Left lung (tissue), 10 donors: ENCODE measurements around the gene HS6ST2. TPM values are rescaled to one million over a fixed set of nuclear protein-coding genes. Genes with fewer than 3 reads are reported as not detected.

ENCODE experiments used
- ATAC-seq: fragments of 200-7000 bp; cut with Tn5 transposase; one replicate; pipeline ENCODE4 v1.9.1; 2020; ENCODE audit warnings: moderate library complexity
- DNase-seq, 4 donors: peaks; one replicate each; pipeline ENCODE4 v3.0.0-alpha.2; 2013 to 2020
- H3K27ac ChIP-seq, 2 donors: fragments of 200-600 bp; sonication (generic) in 1 of 2; one replicate each; pipeline versions ENCODE4 v1.5.0 to v1.8.0; 2020 to 2021
- H3K27me3 ChIP-seq, 2 donors: fragments of 200-600 bp; sonication (generic) in 1 of 2; one replicate each; pipeline versions ENCODE4 v1.5.0 to v1.8.0; 2020 to 2021
- H3K36me3 ChIP-seq, 2 donors: fragments of 200-600 bp; sonication (generic) in 1 of 2; one replicate each; pipeline versions ENCODE4 v1.5.0 to v1.8.0; 2020 to 2021
- H3K4me1 ChIP-seq, 2 donors: fragments of 200-600 bp; one replicate each; pipeline ENCODE4 v1.8.0; 2021
- H3K4me3 ChIP-seq, 2 donors: fragments of 200-600 bp; sonication (generic) in 1 of 2; one replicate each; pipeline versions ENCODE4 v1.5.0 to v1.8.0; 2020 to 2021; ENCODE audit warnings: mild to moderate bottlenecking in 1 of 2
- H3K9me3 ChIP-seq, 2 donors: fragments of 200-600 bp; sonication (generic) in 1 of 2; one replicate each; pipeline versions ENCODE4 v1.5.0 to v1.8.0; 2020 to 2021
- CTCF ChIP-seq, 2 donors: fragments of 200-600 bp; sonication (generic) in 1 of 2; IDR thresholded peaks; one replicate each; pipeline versions ENCODE4 v1.5.0 to v1.8.0; 2021; ENCODE audit warnings: antibody characterized with exemption in 2 of 2
- intact Hi-C, 2 donors: fragments of 100-400 bp; cut with DNase I; formaldehyde crosslinking; loops; one replicate each; pipeline versions ENCODE4 v1.11.2 to v1.14.2; 2022
- polyA plus RNA-seq, 6 donors: library from polyadenylated mRNA; unstranded; fragments of 120-200 nt; gene quantifications; one replicate each; pipeline ENCODE4 v1.2.1, GENCODE V29; 2013; ENCODE audit not compliant: insufficient read length in 6 of 6
- total RNA-seq, 2 donors: library from RNA; stranded (reverse); fragmentation: NEBNext Ultra II Directional; extraction: Animal tissue kit (Norgen Biotek cat#: 25700); gene quantifications; one replicate each; pipeline ENCODE4 v1.2.1, GENCODE V29; 2021
- donor health status: DM: no; HTN: yes; CAD: no.
- donor health status: DM: no; HTN: no; CAD: no.

HS6ST2 gene
- total and polyA plus RNA-seq, 8 donors, result 1.0 to 22.9 (median 15.2) TPM

- Histone ChIP-seq H3K9me3 (no peaks in the 10 kb centered on the region), H3K4me1 (no peaks in the 10 kb centered on the region), H3K27ac (no peak overlapping the region), H3K36me3 (no peaks in the 10 kb centered on the region), H3K27me3 (no peaks in the 10 kb centered on the region), H3K4me3 (no peak overlapping the region)
- TF ChIP-seq CTCF (IDR thresholded peaks at IDR 0.05), result no peak
- intact Hi-C loops, result no loop called here
- ATAC-seq (no peak), DNase-seq (no peak)
Measured at GRCh38 chrX:132671229-132671641, 287.2 kb downstream of the HS6ST2 start.

- Histone ChIP-seq H3K27ac (no peak overlapping the region), H3K36me3 (no peaks in the 10 kb centered on the region), H3K9me3 (no peaks in the 10 kb centered on the region), H3K4me3 (no peak overlapping the region), H3K27me3 (no peaks in the 10 kb centered on the region), H3K4me1 (no peaks in the 10 kb centered on the region)
- no peak for TF ChIP-seq CTCF (IDR thresholded peaks at IDR 0.05)
- DNase-seq (no peak), ATAC-seq (no peak)
- intact Hi-C loops, result no loop called here
Measured at GRCh38 chrX:132669142-132669541, 289.3 kb downstream of the HS6ST2 start.

GRCh38 chrX:132668178-132668577 is 290.3 kb downstream of the HS6ST2 start:
- no peak overlapping the region for H3K4me3 ChIP-seq
- DNase-seq, result no peak
- intact Hi-C loops, result no loop called here
- TF ChIP-seq CTCF (IDR thresholded peaks at IDR 0.05), result no peak
- no peaks in the 10 kb centered on the region for H3K9me3 ChIP-seq
- no peaks in the 10 kb centered on the region for H3K4me1 ChIP-seq
- no peaks in the 10 kb centered on the region for H3K27me3 ChIP-seq
- ATAC-seq, result no peak
- no peaks in the 10 kb centered on the region for H3K36me3 ChIP-seq
- H3K27ac ChIP-seq, result no peak overlapping the region

GRCh38 chrX:132665676-132666075 is 292.8 kb downstream of the HS6ST2 start:
- no peak overlapping the region for H3K4me3 ChIP-seq
- DNase-seq (no peak), ATAC-seq (no peak)
- H3K27me3 ChIP-seq, result no peaks in the 10 kb centered on the region
- H3K36me3 ChIP-seq, result no peaks in the 10 kb centered on the region
- H3K9me3 ChIP-seq, result no peaks in the 10 kb centered on the region
- H3K27ac ChIP-seq, result no peak overlapping the region
- no peak for TF ChIP-seq CTCF (IDR thresholded peaks at IDR 0.05)
- intact Hi-C loops, result no loop called here
- H3K4me1 ChIP-seq, result no peaks in the 10 kb centered on the region

- no peak overlapping the region for H3K4me3 ChIP-seq
- ATAC-seq, result no peak
- intact Hi-C loops, result no loop called here
- H3K27ac ChIP-seq, result no peak overlapping the region
- no peak for TF ChIP-seq CTCF (IDR thresholded peaks at IDR 0.05)
- H3K9me3 ChIP-seq, result no peaks in the 10 kb centered on the region
- no peaks in the 10 kb centered on the region for H3K4me1 ChIP-seq
- no peak for DNase-seq
- H3K36me3 ChIP-seq, result no peaks in the 10 kb centered on the region
- no peaks in the 10 kb centered on the region for H3K27me3 ChIP-seq
Measured at GRCh38 chrX:132664273-132664672, 294.2 kb downstream of the HS6ST2 start.
